Stimulated activated CD4-positive, alpha-beta T cell treated with anti-CD3 and anti-CD28 coated beads, Interleukin-1b, Interleukin-23, amount 100 ng/mL, for 48 hours (primary cell): ENCODE measurements around the gene ALK.

Experiments
- DNase-seq: peaks from one replicate; pipeline ENCODE4 v3.0.0-alpha.2; 2020

Gene ALK

DNA sequence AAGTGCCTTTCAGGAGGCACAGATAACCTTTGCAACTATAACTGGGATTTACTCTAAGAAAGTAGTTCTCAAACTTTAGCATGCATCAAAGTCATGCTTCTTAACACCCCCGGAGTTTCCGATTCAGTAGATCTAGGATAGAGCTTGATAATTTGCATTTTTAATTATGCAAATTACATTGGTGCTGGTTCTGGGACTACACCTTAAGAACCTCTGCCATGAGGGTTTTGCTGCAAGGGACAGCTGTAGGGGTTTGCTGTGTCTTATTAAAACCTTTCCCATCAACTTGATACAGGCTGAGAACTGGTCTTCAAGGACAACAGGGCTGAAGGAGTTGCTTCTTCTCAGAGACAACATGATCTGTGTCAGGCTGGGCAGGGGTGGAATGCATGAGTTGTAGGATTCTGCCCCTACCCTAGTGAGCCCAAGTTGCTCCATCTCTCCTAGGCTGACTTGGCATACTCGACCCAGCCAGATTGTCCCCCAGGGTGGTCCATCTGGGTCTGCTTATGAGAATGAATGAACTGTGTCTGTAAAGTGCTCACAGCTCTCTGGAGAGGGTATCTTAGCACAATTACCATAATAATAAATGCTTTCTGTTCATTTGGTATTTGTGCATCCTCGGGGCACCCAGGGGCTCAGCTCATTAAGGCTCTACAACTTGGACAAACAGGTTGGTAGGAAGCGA, 573.5 kb downstream of the ALK start:
- DNase-seq: no peak

GRCh38 chr2:29345236-29345635, 576.1 kb downstream of the ALK start:
- no peak for DNase-seq

GRCh38 chr2:29343830-29344229, 577.6 kb downstream of the ALK start:
- no peak for DNase-seq

DNA sequence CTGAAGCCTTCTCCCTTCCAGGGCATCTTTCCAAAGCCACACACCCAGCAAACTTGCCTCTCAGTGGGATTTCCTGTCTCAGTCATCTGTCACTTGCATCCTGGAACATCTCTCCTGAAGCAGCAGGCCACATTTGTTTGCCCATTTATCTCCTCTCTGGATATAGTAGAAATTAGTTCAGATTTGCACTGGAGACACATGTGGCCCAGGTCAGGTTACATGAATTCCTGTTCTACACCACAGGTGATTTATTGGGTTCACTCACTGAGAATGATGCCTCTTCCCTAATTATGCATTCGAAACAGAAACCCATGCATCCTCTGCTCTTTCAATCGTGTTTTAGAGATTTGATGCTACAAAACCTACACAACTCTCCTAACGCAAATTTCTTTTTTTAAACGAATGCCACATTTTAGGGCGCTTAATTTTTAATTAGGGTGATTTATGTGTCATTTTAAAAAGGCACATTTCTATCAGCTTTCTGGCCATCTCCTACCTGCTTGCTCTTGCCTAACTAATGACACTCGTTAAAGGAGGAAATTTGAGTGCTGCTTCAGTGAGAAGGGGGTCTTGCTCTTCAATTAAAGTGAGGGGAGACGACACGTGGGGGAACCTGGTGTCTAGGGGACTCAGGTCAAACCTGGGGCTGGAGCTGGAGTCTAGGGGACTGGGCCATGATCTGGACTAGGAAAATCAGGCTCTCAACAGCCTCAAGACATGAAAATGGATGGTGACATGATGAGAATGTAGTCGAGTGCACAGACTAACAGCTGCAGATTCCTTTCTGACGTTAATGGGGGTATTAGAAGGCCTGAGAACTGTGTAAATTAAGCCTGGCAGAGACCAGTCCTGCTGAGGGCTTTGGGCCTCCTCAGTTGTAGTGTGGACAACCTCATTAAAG, 584.8 kb downstream of the ALK start:
- no peak for DNase-seq

GRCh38 chr2:29335396-29335795, 586.0 kb downstream of the ALK start:
- DNase-seq: no peak

- no peak for DNase-seq
Observed at GRCh38 chr2:29334706-29335105, 586.7 kb downstream of the ALK start.

GRCh38 chr2:29332540-29332939, 588.8 kb downstream of the ALK start:
- no peak for DNase-seq

DNA sequence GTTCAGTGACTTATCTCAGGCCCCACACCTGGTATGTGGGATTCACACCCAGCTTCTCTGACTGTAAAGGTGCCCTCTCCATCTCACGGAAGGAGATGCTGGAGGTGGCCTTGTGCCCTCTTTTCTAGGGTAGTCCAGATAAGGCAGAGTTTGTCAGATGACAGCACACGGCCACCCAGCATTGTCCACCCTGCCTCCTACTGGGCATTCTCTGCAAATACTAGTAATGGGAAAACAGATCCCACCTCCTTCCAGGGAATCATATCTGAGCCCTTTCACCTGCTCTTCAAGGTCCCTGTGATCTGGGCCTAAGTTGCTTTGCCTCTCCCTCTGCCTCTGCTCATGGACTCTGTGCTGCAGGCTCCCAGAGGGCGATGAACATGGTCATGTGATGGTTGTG, 591.5 kb downstream of the ALK start:
- no peak for DNase-seq

- DNase-seq: no peak
Observed at GRCh38 chr2:29326926-29327325, 594.5 kb downstream of the ALK start.

DNA sequence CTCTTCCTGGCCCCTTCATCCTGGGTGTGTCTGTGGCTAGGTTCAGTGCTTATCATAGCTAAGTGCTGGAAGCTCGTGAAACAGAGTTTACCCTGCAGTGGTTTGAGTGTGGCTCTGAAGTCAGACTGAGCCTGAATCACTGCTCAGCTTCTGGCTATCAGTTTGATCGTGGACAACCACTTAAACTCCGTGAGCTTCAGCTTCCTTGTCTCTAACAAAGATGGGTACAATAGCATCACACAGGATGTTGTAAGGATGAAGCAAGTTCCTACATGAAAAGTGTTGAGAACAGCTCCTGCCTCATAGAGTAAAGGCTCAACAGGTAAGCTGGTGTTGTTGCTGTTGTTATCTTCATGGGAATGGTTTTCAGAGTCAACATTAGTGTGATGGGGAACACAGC, 595.8 kb downstream of the ALK start:
- no peak for DNase-seq

- DNase-seq: no peak
Observed at GRCh38 chr2:29323961-29324360, 597.4 kb downstream of the ALK start.

DNA sequence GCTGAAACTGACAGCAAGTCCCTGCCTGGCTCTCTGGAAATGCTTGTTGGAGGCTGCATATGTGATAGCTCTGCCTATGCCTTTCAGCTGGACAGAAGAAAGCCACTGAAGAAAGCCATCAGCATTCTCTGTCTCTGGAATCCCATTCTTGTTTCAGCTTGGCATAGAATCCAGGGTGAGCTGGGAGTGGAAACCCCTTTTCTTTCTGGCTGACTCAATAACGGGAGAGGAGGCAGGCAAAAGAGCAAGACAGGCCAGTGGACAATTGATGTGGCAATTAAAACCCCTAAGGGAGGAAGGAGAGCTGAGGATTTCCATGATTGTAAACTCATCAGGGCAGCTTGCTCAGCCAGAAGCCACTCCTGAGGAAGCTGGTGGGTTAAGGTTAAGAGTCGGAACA, 598.1 kb downstream of the ALK start:
- no peak for DNase-seq

DNA sequence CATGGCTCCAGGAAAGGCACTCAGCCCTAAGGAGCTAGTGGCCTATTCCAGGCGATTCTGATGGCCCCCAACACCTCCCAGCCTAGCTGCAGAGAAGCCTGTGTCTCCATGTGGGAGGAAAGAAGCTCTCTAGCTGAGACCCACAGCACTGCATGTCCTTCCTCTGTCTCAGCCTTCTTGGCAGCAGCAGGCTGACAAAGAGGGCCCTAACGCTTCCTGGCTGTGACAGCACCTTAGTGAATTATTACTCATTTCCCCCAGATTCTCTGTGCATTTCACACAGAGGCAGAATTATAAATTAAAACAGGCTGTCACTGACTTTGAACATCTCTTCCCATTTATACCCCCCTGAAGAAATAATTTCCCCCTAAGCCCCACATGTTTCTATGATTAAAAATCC, 599.4 kb downstream of the ALK start:
- DNase-seq: peak; percentile 58

DNA sequence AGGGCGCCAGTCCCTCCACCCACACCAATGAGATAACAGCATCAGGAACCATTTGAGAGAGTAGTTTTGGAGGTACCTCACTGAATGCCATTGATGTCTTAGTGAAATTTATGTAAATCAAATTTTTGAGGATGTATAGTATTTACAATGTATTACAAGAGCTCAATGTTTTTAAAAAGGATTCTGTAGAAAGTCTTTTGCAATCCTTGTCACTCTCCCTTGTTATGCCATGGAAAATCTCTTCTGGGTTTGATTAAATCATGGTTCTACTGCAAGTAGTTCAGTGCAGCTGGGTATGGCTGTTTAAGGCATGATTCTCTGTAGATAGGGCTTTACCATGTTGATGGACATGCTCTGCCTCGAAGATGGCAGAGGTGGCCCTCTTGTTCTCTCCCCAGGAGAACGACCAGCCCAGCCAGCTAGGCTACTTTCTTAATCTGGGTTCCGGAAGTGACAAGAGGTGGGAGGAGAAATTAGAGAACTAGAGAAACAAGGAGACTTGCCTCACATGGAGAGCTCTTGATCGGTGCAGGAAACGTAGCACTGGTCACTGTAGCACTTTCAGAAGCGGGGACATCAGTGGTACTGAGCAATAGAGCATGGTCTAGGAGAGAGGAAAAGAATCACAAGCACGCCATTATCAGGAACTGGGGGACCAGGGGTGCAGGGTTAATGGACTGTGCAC, 603.4 kb downstream of the ALK start:
- DNase-seq: no peak

DNA sequence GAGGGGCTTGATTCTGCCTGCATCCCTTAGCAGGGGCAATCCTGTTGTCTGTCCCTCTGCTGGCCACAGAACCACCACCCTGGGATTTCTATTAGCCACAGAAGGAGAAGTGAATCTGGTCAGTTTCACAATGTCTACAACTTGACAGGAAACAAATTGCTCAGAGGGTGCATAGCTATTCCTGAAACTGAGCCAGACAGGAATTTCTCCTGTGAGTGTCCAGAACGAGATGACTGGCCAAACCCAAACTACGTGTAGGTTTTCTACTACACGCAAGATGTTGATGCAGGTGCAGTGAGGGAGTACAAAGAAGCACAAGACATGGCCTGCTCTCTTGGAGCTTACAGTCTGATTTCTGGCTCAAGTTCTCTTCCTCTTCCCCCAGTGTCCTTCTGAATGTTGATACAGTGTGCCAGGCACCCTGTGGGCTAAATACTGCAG, 604.3 kb downstream of the ALK start:
- no peak for DNase-seq

DNA sequence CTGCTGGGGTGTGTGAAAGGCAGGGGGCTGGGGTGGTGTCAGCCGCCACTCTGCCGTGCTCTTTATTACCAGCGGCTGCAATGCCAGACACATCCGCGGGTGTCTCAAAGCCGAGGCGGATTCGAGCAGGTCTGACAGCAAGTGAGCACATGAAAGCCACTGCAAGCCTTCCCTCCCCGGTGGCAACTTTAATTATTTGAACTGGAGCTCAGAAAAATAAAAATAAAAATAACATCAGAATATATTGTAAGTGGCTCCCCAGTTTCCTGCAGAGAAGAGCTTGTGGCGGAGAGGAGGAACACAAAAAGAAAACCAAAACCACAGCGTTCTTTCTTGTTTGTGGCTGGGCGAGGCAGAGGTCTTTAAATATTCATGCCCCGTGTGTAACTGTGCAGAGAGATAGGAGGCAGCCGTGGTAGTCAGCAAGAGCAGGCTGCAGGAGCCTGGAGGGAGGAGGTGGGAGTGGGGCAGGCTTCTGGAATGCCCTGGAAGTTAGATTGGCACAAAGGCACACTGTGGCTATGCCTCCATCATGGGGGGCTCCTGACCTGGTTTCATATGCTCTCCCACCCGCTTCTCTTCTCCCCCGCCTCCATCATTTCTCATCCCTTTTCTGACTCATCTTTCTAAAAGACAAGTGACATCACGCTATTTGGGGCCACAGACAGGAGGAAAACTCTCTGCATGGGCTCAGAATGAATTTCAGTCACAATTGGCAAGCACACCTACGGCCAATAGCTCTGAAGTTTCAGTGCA, 606.4 kb downstream of the ALK start:
- DNase-seq: peak; percentile 69

DNA sequence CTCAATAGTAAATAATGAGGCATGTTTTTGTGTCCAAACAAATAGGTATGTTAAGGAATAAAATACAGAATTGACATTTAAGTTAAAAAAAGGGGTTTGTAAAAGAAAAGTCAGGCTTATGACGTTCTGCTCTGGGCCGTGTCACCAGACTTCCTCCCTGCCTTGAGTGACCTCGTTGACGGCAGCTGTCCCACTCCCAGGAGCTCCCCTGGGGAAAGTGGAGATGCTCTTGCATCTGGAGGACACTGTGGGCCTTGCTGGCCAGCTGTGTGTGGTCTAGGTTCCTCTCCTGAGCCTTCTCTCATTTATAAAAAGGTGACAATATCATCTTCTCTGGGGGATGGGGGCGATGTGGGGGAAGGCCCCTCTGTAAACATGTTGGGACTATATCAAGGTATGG, 609.9 kb downstream of the ALK start:
- DNase-seq: no peak

- DNase-seq: no peak
Observed at GRCh38 chr2:29310650-29311348, 610.6 kb downstream of the ALK start.

DNA sequence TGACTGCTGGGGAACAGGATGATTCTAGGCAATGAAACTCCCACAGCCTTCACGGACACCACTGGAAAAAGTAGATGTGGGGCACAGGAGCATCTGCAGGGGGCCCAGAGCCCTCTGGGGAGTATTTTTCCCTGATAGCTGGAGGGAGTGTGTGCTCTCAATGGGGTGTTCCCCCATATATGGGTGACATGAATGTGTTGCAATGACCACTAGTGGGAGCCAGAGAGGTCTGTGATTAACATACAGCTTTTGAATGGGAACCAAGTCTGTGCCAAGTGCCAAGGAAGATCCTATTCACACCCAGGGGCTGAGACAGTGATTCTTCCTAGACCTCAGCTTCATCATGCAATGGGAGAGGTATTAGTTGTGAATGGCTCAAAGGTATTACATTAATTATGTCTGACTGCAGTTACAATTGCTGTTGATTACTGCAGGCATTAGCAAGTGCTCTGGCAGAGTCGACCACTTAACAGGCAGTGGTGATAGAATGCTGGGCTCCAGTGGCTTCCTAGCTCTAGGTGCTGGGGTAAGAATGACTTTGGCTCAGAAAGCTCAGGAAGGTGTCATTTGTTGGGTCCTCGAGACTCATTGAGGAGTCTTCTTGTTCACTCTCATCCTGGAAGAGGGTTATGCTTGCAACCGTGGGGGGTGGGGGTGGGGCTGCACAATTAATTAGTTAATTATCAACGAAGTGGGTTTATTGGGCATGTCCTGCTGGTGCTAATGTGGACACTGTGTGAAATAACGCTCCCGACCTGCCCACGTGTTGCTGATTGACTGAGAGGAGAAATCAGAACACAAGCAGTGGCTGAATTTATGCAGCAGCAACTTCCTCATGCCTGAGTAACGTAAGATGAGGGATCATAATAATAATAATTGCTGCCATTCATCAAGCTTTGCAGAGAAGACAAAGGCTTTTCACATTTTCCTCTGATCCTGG, 612.0 kb downstream of the ALK start:
- DNase-seq: peak; percentile 23

- DNase-seq: no peak
Observed at GRCh38 chr2:29308366-29308765, 613.0 kb downstream of the ALK start.

DNA sequence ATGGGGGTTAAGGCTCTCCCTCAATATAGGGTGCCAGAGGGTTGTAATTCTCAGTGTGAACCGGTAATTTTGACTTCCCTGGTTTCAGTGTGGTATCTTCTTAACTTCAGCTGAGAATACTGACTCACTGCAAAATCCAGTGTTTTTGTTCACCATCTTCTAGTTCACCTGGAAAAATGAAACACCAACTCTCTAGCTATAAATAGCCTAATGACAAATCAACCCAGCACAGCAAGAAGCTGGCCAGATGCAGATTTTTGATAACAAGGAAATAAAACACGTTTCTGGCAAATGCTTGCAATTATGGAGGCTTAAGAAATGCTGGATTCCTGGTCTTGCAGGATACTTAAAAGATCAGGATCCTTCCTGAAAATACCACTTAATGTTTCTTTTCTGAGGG, 613.9 kb downstream of the ALK start:
- DNase-seq: no peak
